Esophagus squamous epithelium (tissue), 4 donors: ENCODE data around the gene NCS1.

Experiments used
- POLR2A ChIP-seq, 4 donors: fragments of 450-650 bp; IDR thresholded peaks; one replicate each; pipeline ENCODE4 v1.6.1; 2017; ENCODE audit warnings: antibody characterized with exemption in 4 of 4, mild to moderate bottlenecking in 4 of 4, moderate library complexity in 3 of 4
- TF ChIP-seq, protein P1 (sequence below), 6 experiments: fragments of 450-650 bp in 4 of 6; fragments of 200-600 bp in 2 of 6; sonication (generic) in 2 of 6; IDR thresholded peaks; one replicate each; pipeline ENCODE4 v1.5.1; 2016 to 2019; ENCODE audit warnings: antibody characterized with exemption in 6 of 6, mild to moderate bottlenecking in 4 of 6, moderate library complexity in 4 of 6

DNA sequence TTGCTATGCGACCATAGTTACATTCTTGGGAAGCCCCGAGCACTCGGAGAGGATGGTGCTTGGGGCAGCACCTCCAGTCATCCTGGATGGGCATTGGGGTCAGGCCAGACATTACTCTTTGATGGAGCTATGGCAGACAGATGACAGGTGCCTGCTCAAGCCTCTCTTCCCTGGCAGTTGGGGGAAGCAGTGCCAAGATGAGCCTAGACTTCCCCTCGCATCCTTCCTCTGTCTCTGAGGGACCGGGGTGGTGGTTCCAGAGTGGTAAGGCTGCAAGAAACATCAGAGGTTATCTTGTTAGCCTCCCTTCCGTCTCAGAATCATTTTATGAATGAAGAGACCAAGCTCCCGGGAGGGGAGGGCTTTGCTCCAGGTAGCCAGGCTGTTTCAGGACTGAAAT, 90.6 kb downstream of the NCS1 start:
- TF ChIP-seq, protein P1, sequence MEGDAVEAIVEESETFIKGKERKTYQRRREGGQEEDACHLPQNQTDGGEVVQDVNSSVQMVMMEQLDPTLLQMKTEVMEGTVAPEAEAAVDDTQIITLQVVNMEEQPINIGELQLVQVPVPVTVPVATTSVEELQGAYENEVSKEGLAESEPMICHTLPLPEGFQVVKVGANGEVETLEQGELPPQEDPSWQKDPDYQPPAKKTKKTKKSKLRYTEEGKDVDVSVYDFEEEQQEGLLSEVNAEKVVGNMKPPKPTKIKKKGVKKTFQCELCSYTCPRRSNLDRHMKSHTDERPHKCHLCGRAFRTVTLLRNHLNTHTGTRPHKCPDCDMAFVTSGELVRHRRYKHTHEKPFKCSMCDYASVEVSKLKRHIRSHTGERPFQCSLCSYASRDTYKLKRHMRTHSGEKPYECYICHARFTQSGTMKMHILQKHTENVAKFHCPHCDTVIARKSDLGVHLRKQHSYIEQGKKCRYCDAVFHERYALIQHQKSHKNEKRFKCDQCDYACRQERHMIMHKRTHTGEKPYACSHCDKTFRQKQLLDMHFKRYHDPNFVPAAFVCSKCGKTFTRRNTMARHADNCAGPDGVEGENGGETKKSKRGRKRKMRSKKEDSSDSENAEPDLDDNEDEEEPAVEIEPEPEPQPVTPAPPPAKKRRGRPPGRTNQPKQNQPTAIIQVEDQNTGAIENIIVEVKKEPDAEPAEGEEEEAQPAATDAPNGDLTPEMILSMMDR (IDR thresholded peaks at IDR 0.05) = no peak
- TF ChIP-seq POLR2A (IDR thresholded peaks at IDR 0.05) = no peak
